H9 (cell line): Measurements from ENCODE around the gene PXT1. TPM values are rescaled to one million over a fixed set of nuclear protein-coding genes. Genes with fewer than 3 reads are reported as not detected.

Experiments used
- DNase-seq: peaks from one replicate; pipeline ENCODE4 v3.0.0-alpha.2; 2017
- H2AFZ ChIP-seq: one replicate; pipeline ENCODE4 v1.6.1; 2013; ENCODE audit warnings: mild to moderate bottlenecking, low read length, control low read depth, moderate library complexity
- H2AK5ac ChIP-seq: 2 replicates; pipeline ENCODE4 v1.6.1; 2013; ENCODE audit warnings: low read length, control low read depth, mixed read lengths; ENCODE audit not compliant: insufficient read length
- H2BK120ac ChIP-seq: one replicate; pipeline ENCODE4 v1.6.1; 2013; ENCODE audit warnings: low read depth, mild to moderate bottlenecking, low read length, control low read depth, inconsistent platforms; ENCODE audit not compliant: poor library complexity, severe bottlenecking
- H2BK12ac ChIP-seq: 2 replicates; pipeline ENCODE4 v1.6.1; 2013; ENCODE audit warnings: low read length, control low read depth, mixed read lengths, low read depth; ENCODE audit not compliant: insufficient read length
- H2BK15ac ChIP-seq: 2 replicates; pipeline ENCODE4 v1.6.1; 2013; ENCODE audit warnings: low read depth, low read length, control low read depth
- H2BK20ac ChIP-seq: one replicate; pipeline ENCODE4 v1.6.1; 2013; ENCODE audit warnings: low read depth, mild to moderate bottlenecking, low read length, control low read depth, inconsistent platforms; ENCODE audit not compliant: poor library complexity, severe bottlenecking
- H2BK5ac ChIP-seq: 2 replicates; pipeline ENCODE4 v1.6.1; 2013; ENCODE audit warnings: low read length, control low read depth, mixed read lengths; ENCODE audit not compliant: insufficient read length
- H3K14ac ChIP-seq: 2 replicates; pipeline ENCODE4 v1.6.1; 2013; ENCODE audit warnings: low read length, control low read depth; ENCODE audit not compliant: insufficient read depth
- H3K18ac ChIP-seq: 2 replicates; pipeline ENCODE4 v1.6.1; 2013; ENCODE audit warnings: low read depth, mild to moderate bottlenecking, mixed read lengths, low read length, control low read depth; ENCODE audit not compliant: insufficient read length
- H3K23ac ChIP-seq: 2 replicates; pipeline ENCODE4 v1.6.1; 2013; ENCODE audit warnings: low read length, control low read depth, mixed read lengths, low read depth; ENCODE audit not compliant: insufficient read length
- H3K23me2 ChIP-seq: 2 replicates; pipeline ENCODE4 v1.6.1; 2013; ENCODE audit warnings: low read depth, mild to moderate bottlenecking, mixed read lengths, low read length, control low read depth; ENCODE audit not compliant: insufficient read length, poor library complexity, severe bottlenecking
- H3K27ac ChIP-seq: 2 replicates; pipeline ENCODE4 v1.5.1; 2013; ENCODE audit warnings: low read length, control low read depth, mixed read lengths, low read depth; ENCODE audit not compliant: insufficient read length
- H3K27me3 ChIP-seq: 2 replicates; pipeline ENCODE4 v1.6.1; 2013; ENCODE audit warnings: low read length, control low read depth, inconsistent platforms; ENCODE audit not compliant: insufficient read depth
- H3K4ac ChIP-seq: 2 replicates; pipeline ENCODE4 v1.6.1; 2013; ENCODE audit warnings: low read depth, mild to moderate bottlenecking, control low read depth, inconsistent platforms, low read length, moderate library complexity
- H3K4me1 ChIP-seq: 2 replicates; pipeline ENCODE4 v1.6.1; 2013; ENCODE audit warnings: low read length, control low read depth, inconsistent platforms; ENCODE audit not compliant: insufficient read depth
- H3K4me2 ChIP-seq: 2 replicates; pipeline ENCODE4 v1.6.1; 2013; ENCODE audit warnings: low read length, control low read depth, mixed read lengths; ENCODE audit not compliant: insufficient read length, insufficient read depth
- H3K56ac ChIP-seq: 2 replicates; pipeline ENCODE4 v1.6.1; 2013; ENCODE audit warnings: low read depth, mild to moderate bottlenecking, mixed read lengths, low read length, control low read depth; ENCODE audit not compliant: insufficient read length
- H3K79me1 ChIP-seq: 2 replicates; pipeline ENCODE4 v1.6.1; 2013; ENCODE audit warnings: low read depth, mild to moderate bottlenecking, moderate library complexity, low read length, control low read depth, inconsistent platforms; ENCODE audit not compliant: insufficient read depth, poor library complexity, severe bottlenecking
- H3K79me2 ChIP-seq: 2 replicates; pipeline ENCODE4 v1.6.1; 2013; ENCODE audit warnings: low read length, control low read depth, inconsistent platforms; ENCODE audit not compliant: insufficient read depth
- H3K9ac ChIP-seq: 2 replicates; pipeline ENCODE4 v1.6.1; 2013; ENCODE audit warnings: low read length, control low read depth, mixed read lengths; ENCODE audit not compliant: insufficient read length; ENCODE audit errors: extremely low read depth
- H3K9me3 ChIP-seq: one replicate; pipeline ENCODE4 v1.6.1; 2013; ENCODE audit warnings: low read depth, low read length, inconsistent platforms; ENCODE audit not compliant: control insufficient read depth
- H3T11ph ChIP-seq: one replicate; pipeline ENCODE4 v1.6.1; 2013; ENCODE audit warnings: mild to moderate bottlenecking, low read length, control low read depth, inconsistent platforms
- H4K20me1 ChIP-seq: one replicate; pipeline ENCODE4 v1.6.1; 2013; ENCODE audit not compliant: control insufficient read depth, insufficient read length, insufficient read depth
- H4K5ac ChIP-seq: 2 replicates; pipeline ENCODE4 v1.6.1; 2013; ENCODE audit warnings: low read depth, mild to moderate bottlenecking, mixed read lengths, low read length, control low read depth; ENCODE audit not compliant: insufficient read length
- H4K8ac ChIP-seq: replicated peaks from 2 replicates; pipeline ENCODE4 v1.6.1; 2013; ENCODE audit warnings: low read length, control low read depth, mixed read lengths, low read depth; ENCODE audit not compliant: insufficient read length
- H4K91ac ChIP-seq: 2 replicates; pipeline ENCODE4 v1.6.1; 2013; ENCODE audit warnings: low read depth, mild to moderate bottlenecking, moderate library complexity, mixed read lengths, low read length, control low read depth; ENCODE audit not compliant: insufficient read length
- H3K27ac Mint-ChIP-seq, 3 experiments: 2 replicates in 2 of 3; 3 replicates in 1 of 3; pipeline ENCODE4 v1.8.0; 2020 to 2021; ENCODE audit warnings: mixed read lengths in 3 of 3, mild to moderate bottlenecking in 1 of 3, moderate library complexity in 1 of 3
- H3K27me3 Mint-ChIP-seq: 2 replicates; pipeline ENCODE4 v1.8.0; 2021; ENCODE audit warnings: low read depth, mild to moderate bottlenecking, moderate library complexity, mixed read lengths
- H3K36me3 Mint-ChIP-seq, 3 experiments: 2 replicates in 2 of 3; 3 replicates in 1 of 3; pipeline ENCODE4 v1.8.0; 2020 to 2021; ENCODE audit warnings: low read depth in 3 of 3, mixed read lengths in 3 of 3; ENCODE audit not compliant: insufficient read depth in 1 of 3
- H3K4me1 Mint-ChIP-seq, 2 experiments: 2 replicates each; pipeline ENCODE4 v1.8.0; 2020; ENCODE audit warnings: mixed read lengths in 2 of 2
- H3K4me3 Mint-ChIP-seq, 2 experiments: 2 replicates in 1 of 2; 3 replicates in 1 of 2; pipeline ENCODE4 v1.8.0; 2020 to 2021; ENCODE audit warnings: mild to moderate bottlenecking in 2 of 2, mixed read lengths in 2 of 2, moderate library complexity in 1 of 2
- H3K9me3 Mint-ChIP-seq, 2 experiments: 2 replicates in 1 of 2; 3 replicates in 1 of 2; pipeline ENCODE4 v1.8.0; 2020; ENCODE audit warnings: mild to moderate bottlenecking in 2 of 2, mixed read lengths in 2 of 2, moderate library complexity in 1 of 2
- CTCF ChIP-seq: fragments of 200-600 bp; sonication (generic); conservative IDR thresholded peaks from 3 replicates; pipeline ENCODE4 v1.8.0; 2021; ENCODE audit warnings: antibody characterized with exemption, mild to moderate bottlenecking
- WGBS: extraction: QIAGEN DNeasy Blood & Tissue Kit; methylation state at CpG from one replicate; pipeline ENCODE4 v1.1.7; 2013; ENCODE audit warnings: missing lambda C conversion rate, low lambda C conversion rate, mixed read lengths; ENCODE audit not compliant: insufficient read length; ENCODE audit errors: extremely low coverage; 5-methylcytosine and 5-hydroxymethylcytosine counted together
- total RNA-seq: library from RNA; stranded (reverse); gene quantifications from 2 replicates; pipeline ENCODE4 v1.2.1, GENCODE V29; 2021

Gene PXT1
- total RNA-seq, 1 experiment from 2014 or later = not detected

GRCh38 chr6:36372088-36372487, 70.6 kb downstream of the PXT1 start:
- Histone ChIP-seq H3K4me1 (peaks cover 4% of the 10 kb centered on the region; the same call in 1 of the 2 replicates), H2BK20ac (no peak overlapping the region), H4K91ac (no peak overlapping the region), H3K56ac (no peak overlapping the region), H2AK5ac (no peak overlapping the region), H3K23ac (no peak overlapping the region), H3K79me1 (no peaks in the 10 kb centered on the region), H3K4me2 (no peak overlapping the region), H4K5ac (no peak overlapping the region), H3K9me3 (no peaks in the 10 kb centered on the region), H3K4ac (no peak overlapping the region), H3K9ac (no peak overlapping the region), H3T11ph (no peak overlapping the region), H2AFZ (no peak overlapping the region), H3K79me2 (0 out of 2 replicates have a peak, but pooled peaks cover 2% of the 10 kb centered on the region), H4K20me1 (no peaks in the 10 kb centered on the region), H3K27me3 (no peaks in the 10 kb centered on the region), H3K14ac (no peak overlapping the region), H3K18ac (no peak overlapping the region), H2BK15ac (no peak overlapping the region), H2BK12ac (no peak overlapping the region), H2BK120ac (no peak overlapping the region), H2BK5ac (no peak overlapping the region), H4K8ac (no peak overlapping the region), H3K23me2 (no peaks in the 10 kb centered on the region), H3K27ac (no peak overlapping the region)
- H3K4me3 Mint-ChIP-seq = no peak overlapping the region; a peak in 1 of 5 replicates
- H3K4me1 Mint-ChIP-seq = peaks cover 17 to 24% of the 10 kb centered on the region in 2 experiments
- peaks cover 7% of the 10 kb centered on the region for H3K27me3 Mint-ChIP-seq
- H3K27ac Mint-ChIP-seq = no peak overlapping the region; a peak in 1 of 7 replicates
- H3K9me3 Mint-ChIP-seq = peaks cover 0 to 4% of the 10 kb centered on the region in 2 experiments; a peak in 2 of 5 replicates
- TF ChIP-seq CTCF = no peak
- H3K36me3 Mint-ChIP-seq = peaks cover 0 to 7% (median 0%) of the 10 kb centered on the region in 3 experiments; a peak in 2 of 7 replicates
- no peak for DNase-seq
- WGBS = no CpG with 5 or more reads among the region's 6 CpGs
